HepG2 (cell line): ENCODE measurements around the gene FAM167B. TPM values are rescaled to one million over a fixed set of nuclear protein-coding genes. Genes with fewer than 3 reads are reported as not detected.

Experiments used
- CHD4 ChIP-seq: fragments of 200-600 bp; sonication (generic); IDR thresholded peaks from 2 replicates; pipeline ENCODE4 v1.7.0; 2017; ENCODE audit warnings: mild to moderate bottlenecking, low read length, borderline replicate concordance
- HDAC6 ChIP-seq: fragments of 200-600 bp; sonication (generic); IDR thresholded peaks from 2 replicates; pipeline ENCODE4 v1.7.0; 2017; ENCODE audit warnings: mild to moderate bottlenecking, antibody characterized with exemption, low read length, low read depth
- HHEX ChIP-seq: IDR thresholded peaks from 2 replicates; pipeline ENCODE4 v1.6.1; 2016; ENCODE audit warnings: control low read depth
- IRF2 ChIP-seq: IDR thresholded peaks from 2 replicates; pipeline ENCODE4 v1.6.1; 2018; ENCODE audit warnings: missing genetic modification reagents, missing compliant biosample characterization
- MTA1 ChIP-seq: sonication (generic); formaldehyde crosslinking; IDR thresholded peaks from 2 replicates; pipeline ENCODE4 v1.4.0; 2020; ENCODE audit warnings: missing genetic modification reagents, mild to moderate bottlenecking, borderline replicate concordance
- PHF20 ChIP-seq: sonication (generic); formaldehyde crosslinking; IDR thresholded peaks from 2 replicates; pipeline ENCODE4 v1.5.0; 2020; ENCODE audit warnings: mild to moderate bottlenecking, missing genetic modification reagents
- TARDBP ChIP-seq: sonication (generic); formaldehyde crosslinking; IDR thresholded peaks from 2 replicates; pipeline ENCODE4 v1.8.0; 2022; ENCODE audit warnings: mild to moderate bottlenecking, missing genetic modification reagents
- ZFP37 ChIP-seq: sonication (generic); formaldehyde crosslinking; IDR thresholded peaks from 2 replicates; pipeline ENCODE4 v1.4.0; 2020; ENCODE audit warnings: missing genetic modification reagents, borderline replicate concordance
- ZNF207 ChIP-seq: fragments of 450-650 bp; IDR thresholded peaks from 2 replicates; pipeline ENCODE4 v1.6.1; 2016; ENCODE audit warnings: antibody characterized with exemption, borderline replicate concordance
- ZNF44 ChIP-seq: sonication (generic); formaldehyde crosslinking; IDR thresholded peaks from 2 replicates; pipeline ENCODE4 v1.5.1; 2020; ENCODE audit warnings: mild to moderate bottlenecking, missing genetic modification reagents
- polyA plus RNA-seq, 8 experiments: library from polyadenylated mRNA; depleted of rRNA in 3 of 8; stranded (reverse) in 7 of 8; unstranded in 1 of 8; fragments of >200 nt; fragmentation: Illumina TruSeq in 4 of 8; extraction: Trizol in 4 of 8; gene quantifications; 2 replicates each; pipeline versions ENCODE4 v1.2.1 to v1.2.3, GENCODE V29; 2011 to 2016; ENCODE audit warnings: low read depth in 4 of 8, missing spikeins in 1 of 8, mixed read lengths in 1 of 8; ENCODE audit not compliant: insufficient read depth in 1 of 8
- total RNA-seq, 5 experiments: library from RNA; depleted of rRNA; stranded (reverse); fragments of >200 nt; fragmentation: Illumina TruSeq; extraction: Trizol; gene quantifications; 2 replicates each; pipeline ENCODE4 v1.2.3, GENCODE V29; 2016; ENCODE audit warnings: low read depth in 1 of 5
- TF ChIP-seq, protein P1 (sequence below): sonication (generic); IDR thresholded peaks from 2 replicates; pipeline ENCODE4 v1.6.1; 2016; ENCODE audit warnings: low read depth, borderline replicate concordance
- TF ChIP-seq, protein P2 (sequence below): IDR thresholded peaks from 2 replicates; pipeline ENCODE4 v1.6.1; 2012; ENCODE audit warnings: inconsistent platforms
- TF ChIP-seq, protein P3 (sequence below): sonication (generic); formaldehyde crosslinking; conservative IDR thresholded peaks from 2 replicates; pipeline ENCODE4 v1.4.0; 2020; ENCODE audit warnings: missing genetic modification reagents
- TF ChIP-seq, protein P4 (sequence below): sonication (generic); formaldehyde crosslinking; IDR thresholded peaks from 2 replicates; pipeline ENCODE4 v1.4.0; 2020; ENCODE audit warnings: missing genetic modification reagents
- TF ChIP-seq, protein P5 (sequence below): sonication (generic); formaldehyde crosslinking; IDR thresholded peaks from 2 replicates; pipeline ENCODE4 v1.4.0; 2020; ENCODE audit warnings: mild to moderate bottlenecking, missing genetic modification reagents
- TF ChIP-seq, protein P6 (sequence below): IDR thresholded peaks from 2 replicates; pipeline ENCODE4 v1.6.1; 2018; ENCODE audit warnings: missing genetic modification reagents

FAM167B gene
- total and polyA plus RNA-seq, 2 of the 13 experiments (the other 11 are each of a cell fraction or from before 2014, with no cell fraction given) = 0.15 to 0.70 TPM

DNA sequence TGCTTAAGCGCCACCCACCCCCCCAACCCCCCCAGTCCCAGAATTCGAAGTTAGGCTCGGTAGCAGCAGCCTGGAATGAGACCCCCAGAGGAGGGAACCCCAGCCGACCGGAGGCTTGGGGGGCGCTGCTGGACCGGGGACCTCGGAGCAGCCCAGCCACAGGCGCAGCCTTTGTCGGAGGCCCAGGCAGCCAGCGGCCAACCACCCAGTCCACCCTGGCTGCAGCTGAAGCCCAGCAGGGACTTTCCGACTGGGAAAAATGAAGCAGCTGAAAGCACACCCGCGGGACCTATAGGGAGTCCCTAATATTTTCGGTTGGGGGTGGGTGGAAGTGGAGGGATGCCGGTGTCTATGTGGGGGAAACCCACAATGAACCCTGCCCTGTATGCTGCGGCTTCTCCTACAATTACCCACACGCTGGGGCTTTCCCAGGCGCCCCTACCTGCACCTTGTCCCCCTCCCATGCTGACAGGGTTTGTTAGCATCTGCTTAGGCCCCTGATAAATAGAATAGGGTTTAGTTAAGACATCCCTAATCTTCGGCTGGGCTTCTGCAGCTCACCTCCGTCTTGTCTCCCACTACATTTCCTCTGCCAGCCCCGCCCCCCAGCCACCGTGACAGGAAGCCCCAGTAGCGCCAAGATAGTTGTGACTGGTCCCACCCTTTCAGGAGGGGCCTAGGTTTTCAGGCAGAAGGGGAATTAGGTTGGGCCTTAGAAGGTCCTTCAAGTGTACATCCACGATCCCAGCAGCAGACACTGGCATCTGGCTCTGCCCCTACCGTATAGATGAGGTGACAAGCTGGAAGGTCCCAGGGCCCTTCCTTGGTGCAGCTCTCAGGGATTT lies 45.8 kb upstream of the FAM167B start (continued):
- TF ChIP-seq, protein P1, sequence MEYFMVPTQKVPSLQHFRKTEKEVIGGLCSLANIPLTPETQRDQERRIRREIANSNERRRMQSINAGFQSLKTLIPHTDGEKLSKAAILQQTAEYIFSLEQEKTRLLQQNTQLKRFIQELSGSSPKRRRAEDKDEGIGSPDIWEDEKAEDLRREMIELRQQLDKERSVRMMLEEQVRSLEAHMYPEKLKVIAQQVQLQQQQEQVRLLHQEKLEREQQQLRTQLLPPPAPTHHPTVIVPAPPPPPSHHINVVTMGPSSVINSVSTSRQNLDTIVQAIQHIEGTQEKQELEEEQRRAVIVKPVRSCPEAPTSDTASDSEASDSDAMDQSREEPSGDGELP = 0 out of 2 replicates have a peak, but pooled peaks have one; percentile 13
- TF ChIP-seq, protein P2, sequence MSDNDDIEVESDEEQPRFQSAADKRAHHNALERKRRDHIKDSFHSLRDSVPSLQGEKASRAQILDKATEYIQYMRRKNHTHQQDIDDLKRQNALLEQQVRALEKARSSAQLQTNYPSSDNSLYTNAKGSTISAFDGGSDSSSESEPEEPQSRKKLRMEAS = 0 out of 2 replicates have a peak, but pooled peaks have one; percentile 12
- TF ChIP-seq HHEX (CRISPR knock-in tag) (no peak), MTA1 (CRISPR knock-in tag) (no peak), ZFP37 (no peak), IRF2 (CRISPR knock-in tag) (no peak), HDAC6 (no peak), TARDBP (no peak), ZNF44 (CRISPR knock-in tag) (no peak), CHD4 (no peak), ZNF207 (no peak), PHF20 (CRISPR knock-in tag) (no peak)
- TF ChIP-seq, protein P3, sequence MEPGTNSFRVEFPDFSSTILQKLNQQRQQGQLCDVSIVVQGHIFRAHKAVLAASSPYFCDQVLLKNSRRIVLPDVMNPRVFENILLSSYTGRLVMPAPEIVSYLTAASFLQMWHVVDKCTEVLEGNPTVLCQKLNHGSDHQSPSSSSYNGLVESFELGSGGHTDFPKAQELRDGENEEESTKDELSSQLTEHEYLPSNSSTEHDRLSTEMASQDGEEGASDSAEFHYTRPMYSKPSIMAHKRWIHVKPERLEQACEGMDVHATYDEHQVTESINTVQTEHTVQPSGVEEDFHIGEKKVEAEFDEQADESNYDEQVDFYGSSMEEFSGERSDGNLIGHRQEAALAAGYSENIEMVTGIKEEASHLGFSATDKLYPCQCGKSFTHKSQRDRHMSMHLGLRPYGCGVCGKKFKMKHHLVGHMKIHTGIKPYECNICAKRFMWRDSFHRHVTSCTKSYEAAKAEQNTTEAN (CRISPR knock-in tag) = no peak
- TF ChIP-seq, protein P4, sequence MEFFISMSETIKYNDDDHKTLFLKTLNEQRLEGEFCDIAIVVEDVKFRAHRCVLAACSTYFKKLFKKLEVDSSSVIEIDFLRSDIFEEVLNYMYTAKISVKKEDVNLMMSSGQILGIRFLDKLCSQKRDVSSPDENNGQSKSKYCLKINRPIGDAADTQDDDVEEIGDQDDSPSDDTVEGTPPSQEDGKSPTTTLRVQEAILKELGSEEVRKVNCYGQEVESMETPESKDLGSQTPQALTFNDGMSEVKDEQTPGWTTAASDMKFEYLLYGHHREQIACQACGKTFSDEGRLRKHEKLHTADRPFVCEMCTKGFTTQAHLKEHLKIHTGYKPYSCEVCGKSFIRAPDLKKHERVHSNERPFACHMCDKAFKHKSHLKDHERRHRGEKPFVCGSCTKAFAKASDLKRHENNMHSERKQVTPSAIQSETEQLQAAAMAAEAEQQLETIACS (CRISPR knock-in tag) = no peak
- TF ChIP-seq, protein P5, sequence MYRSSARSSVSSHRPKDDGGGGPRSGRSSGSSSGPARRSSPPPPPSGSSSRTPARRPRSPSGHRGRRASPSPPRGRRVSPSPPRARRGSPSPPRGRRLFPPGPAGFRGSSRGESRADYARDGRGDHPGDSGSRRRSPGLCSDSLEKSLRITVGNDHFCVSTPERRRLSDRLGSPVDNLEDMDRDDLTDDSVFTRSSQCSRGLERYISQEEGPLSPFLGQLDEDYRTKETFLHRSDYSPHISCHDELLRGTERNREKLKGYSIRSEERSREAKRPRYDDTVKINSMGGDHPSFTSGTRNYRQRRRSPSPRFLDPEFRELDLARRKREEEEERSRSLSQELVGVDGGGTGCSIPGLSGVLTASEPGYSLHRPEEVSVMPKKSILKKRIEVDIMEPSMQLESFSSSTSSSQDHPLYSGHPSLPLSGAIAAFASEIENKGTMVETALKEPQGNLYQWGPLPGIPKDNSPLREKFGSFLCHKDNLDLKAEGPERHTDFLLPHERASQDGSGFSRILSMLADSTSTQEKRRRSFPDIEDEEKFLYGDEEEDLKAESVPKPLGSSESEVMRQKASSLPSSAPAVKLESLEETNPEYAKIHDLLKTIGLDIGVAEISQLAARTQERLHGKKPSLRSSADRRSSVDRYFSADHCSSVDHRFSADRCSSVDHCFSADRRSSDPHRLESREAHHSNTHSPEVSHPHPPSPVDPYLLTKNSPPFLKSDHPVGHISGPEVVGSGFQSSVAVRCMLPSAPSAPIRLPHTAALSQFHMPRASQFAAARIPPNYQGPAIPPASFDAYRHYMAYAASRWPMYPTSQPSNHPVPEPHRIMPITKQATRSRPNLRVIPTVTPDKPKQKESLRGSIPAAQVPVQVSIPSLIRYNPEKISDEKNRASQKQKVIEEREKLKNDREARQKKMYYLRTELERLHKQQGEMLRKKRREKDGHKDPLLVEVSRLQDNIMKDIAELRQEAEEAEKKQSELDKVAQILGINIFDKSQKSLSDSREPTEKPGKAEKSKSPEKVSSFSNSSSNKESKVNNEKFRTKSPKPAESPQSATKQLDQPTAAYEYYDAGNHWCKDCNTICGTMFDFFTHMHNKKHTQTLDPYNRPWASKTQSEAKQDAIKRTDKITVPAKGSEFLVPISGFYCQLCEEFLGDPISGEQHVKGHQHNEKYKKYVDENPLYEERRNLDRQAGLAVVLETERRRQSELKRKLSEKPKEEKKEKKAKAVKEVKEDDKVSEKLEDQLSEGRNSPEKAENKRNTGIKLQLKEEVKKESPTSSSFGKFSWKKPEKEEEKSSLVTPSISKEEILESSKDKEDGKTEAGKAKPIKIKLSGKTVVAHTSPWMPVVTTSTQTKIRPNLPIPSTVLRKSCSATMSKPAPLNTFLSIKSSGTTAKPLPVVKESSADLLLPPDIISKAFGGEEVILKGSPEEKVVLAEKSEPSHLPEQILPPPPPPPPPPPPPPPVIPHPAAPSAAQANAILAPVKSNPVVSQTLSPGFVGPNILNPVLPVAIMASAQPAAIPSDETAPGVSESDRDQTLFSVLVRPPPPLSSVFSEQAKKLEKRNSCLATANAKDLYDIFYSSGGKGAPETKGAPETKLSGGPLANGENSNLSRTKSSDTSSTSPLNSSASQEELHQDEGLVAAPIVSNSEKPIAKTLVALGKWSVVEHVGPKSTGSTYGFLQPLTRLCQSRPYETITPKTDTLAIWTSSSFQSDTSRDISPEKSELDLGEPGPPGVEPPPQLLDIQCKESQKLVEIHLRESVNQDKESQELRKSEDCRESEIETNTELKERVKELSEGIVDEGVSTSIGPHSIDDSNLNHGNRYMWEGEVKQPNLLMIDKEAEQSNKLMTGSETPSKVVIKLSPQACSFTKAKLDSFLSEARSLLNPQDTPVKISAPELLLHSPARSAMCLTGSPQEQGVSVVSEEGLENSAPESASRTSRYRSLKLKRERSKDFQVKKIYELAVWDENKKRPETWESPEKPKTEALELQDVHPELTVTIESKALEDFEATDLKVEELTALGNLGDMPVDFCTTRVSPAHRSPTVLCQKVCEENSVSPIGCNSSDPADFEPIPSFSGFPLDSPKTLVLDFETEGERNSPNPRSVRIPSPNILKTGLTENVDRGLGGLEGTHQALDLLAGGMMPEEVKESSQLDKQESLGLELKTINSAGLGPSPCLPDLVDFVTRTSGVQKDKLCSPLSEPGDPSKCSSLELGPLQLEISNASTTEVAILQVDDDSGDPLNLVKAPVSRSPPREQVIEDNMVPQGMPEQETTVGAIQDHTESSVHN (CRISPR knock-in tag) = no peak
- TF ChIP-seq, protein P6, sequence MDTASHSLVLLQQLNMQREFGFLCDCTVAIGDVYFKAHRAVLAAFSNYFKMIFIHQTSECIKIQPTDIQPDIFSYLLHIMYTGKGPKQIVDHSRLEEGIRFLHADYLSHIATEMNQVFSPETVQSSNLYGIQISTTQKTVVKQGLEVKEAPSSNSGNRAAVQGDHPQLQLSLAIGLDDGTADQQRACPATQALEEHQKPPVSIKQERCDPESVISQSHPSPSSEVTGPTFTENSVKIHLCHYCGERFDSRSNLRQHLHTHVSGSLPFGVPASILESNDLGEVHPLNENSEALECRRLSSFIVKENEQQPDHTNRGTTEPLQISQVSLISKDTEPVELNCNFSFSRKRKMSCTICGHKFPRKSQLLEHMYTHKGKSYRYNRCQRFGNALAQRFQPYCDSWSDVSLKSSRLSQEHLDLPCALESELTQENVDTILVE (CRISPR knock-in tag) = no peak
